PC-9 (cell line): ENCODE measurements around the gene SIAE.

Source experiments
- EZH2 ChIP-seq: fragments of 200-600 bp; sonication (generic); IDR thresholded peaks from 2 replicates; pipeline ENCODE4 v1.8.0; 2017; ENCODE audit warnings: antibody characterized with exemption, low read depth
- TF ChIP-seq, protein P1 (sequence below): fragments of 200-600 bp; sonication (generic); conservative IDR thresholded peaks from 2 replicates; pipeline ENCODE4 v1.6.1; 2017; ENCODE audit warnings: mixed run types, antibody characterized with exemption, mild to moderate bottlenecking, moderate library complexity

DNA sequence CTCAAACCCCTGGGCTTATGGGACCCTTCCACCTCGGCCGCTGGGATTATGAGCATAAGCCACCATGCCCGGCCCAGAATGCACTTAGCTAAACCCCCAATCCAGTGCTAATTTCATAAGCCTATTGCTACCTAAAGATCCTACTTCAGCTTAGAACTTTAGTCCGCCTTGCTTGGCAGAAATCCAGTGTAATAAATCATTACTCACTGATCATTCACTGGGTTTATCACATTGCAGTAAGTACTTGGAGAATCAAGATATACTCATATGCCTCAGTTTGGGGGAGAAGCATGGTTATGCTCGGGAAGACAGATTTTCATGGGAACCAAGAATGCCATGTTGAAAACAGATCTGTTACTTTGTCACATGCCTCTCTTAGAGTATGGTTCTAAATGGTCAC lies 54.7 kb downstream of the SIAE start:
- TF ChIP-seq, protein P1, sequence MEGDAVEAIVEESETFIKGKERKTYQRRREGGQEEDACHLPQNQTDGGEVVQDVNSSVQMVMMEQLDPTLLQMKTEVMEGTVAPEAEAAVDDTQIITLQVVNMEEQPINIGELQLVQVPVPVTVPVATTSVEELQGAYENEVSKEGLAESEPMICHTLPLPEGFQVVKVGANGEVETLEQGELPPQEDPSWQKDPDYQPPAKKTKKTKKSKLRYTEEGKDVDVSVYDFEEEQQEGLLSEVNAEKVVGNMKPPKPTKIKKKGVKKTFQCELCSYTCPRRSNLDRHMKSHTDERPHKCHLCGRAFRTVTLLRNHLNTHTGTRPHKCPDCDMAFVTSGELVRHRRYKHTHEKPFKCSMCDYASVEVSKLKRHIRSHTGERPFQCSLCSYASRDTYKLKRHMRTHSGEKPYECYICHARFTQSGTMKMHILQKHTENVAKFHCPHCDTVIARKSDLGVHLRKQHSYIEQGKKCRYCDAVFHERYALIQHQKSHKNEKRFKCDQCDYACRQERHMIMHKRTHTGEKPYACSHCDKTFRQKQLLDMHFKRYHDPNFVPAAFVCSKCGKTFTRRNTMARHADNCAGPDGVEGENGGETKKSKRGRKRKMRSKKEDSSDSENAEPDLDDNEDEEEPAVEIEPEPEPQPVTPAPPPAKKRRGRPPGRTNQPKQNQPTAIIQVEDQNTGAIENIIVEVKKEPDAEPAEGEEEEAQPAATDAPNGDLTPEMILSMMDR = no peak
- TF ChIP-seq EZH2 = no peak
